Smooth muscle cell of the pulmonary artery (primary cell): ENCODE data around the gene FAM78A. TPM values are rescaled to one million over a fixed set of nuclear protein-coding genes. Genes with fewer than 3 reads are reported as not detected.

Source experiments
- total RNA-seq: library from RNA; depleted of rRNA; stranded (reverse); fragments of >200 nt; gene quantifications from 2 replicates; pipeline ENCODE4 v1.2.3, GENCODE V29; 2014

Gene FAM78A
- total RNA-seq, result 0.69 and 0.85 TPM in 2 replicates

GRCh38 chr9:131276094-131276888 lies at the start of gene FAM78A:
Gene FAM78A (minus strand): TSS chr9:131276510. CDS start chr9:131276179, 331 bp downstream.

DNA sequence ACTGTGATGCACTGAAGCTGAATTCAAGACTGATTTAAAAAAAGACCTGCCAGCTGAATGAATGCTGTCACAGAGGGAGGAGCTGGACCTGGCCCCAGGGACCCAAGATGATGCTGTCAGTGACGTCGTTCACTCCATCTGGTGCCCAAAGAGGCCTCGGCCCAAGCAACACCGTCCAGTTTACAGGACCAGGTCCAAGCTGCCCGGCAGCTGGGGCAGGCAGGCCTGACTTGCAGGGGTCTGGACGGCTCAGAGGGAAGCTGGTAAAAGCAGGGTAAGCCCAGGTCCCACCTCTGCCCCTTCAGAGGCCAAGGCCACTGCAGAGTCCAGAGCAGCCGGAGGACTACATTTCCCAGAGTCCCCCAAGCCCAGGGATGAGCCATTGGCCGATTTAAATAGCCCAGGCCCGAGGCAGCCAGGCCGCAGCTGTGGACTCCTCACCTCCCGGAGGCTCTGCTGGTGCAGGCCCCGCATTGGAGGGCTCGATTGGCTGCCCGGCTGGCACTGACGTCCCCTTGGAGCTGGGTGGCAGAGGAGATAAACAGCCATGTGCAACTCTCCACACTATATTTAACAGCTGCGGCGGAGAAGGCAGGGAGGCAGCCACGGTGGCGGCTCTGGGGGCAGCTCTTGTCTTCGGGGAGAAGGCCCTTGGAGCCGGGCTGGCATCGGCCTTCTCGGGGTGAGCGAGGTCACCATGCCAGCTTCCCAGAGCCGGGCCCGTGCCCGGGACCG lies 13.2 kb upstream of the FAM78A start, which contains the start of gene PLPP7:
Gene PLPP7, plus strand, starts transcription at position 423 of the 735 bp plus-strand sequence. Its CDS starts 275 bp downstream, at position 698.

Other genes starting within 250 kb of the FAM78A start
- 0.46 and 1.2 TPM in 2 replicates for gene AIF1L, start 180.0 kb downstream of the FAM78A start, total RNA-seq
- 16.3 and 18.2 TPM in 2 replicates for gene NUP214, start 150.9 kb downstream of the FAM78A start, total RNA-seq
- 17.2 and 18.9 TPM in 2 replicates for gene PLPP7, start 13.2 kb upstream of the FAM78A start, total RNA-seq
- gene PRRC2B, start 117.6 kb upstream of the FAM78A start, total RNA-seq, result 113 and 117 TPM in 2 replicates
- gene POMT1, start 226.4 kb upstream of the FAM78A start, total RNA-seq, result 36.2 and 40.2 TPM in 2 replicates